Endothelial cell (in vitro differentiated cells): ENCODE data around the gene SNX11. TPM values are rescaled to one million over a fixed set of nuclear protein-coding genes. Genes with fewer than 3 reads are reported as not detected.
A peak's percentile ranks its signal among the peaks of the same experiment; 100 is the strongest.

Experiments used
- DNase-seq: peaks from one replicate; pipeline ENCODE4 v3.0.0; 2021; ENCODE audit warnings: low spot score
- H3K27ac Mint-ChIP-seq: one replicate; pipeline ENCODE4 v1.8.0; 2021; ENCODE audit warnings: mixed read lengths, inconsistent platforms; ENCODE audit not compliant: unreplicated experiment
- H3K27me3 Mint-ChIP-seq: one replicate; pipeline ENCODE4 v1.8.0; 2021; ENCODE audit warnings: mild to moderate bottlenecking, moderate library complexity, mixed read lengths, inconsistent platforms; ENCODE audit not compliant: unreplicated experiment
- H3K36me3 Mint-ChIP-seq: one replicate; pipeline ENCODE4 v1.8.0; 2021; ENCODE audit warnings: mild to moderate bottlenecking, low read depth, mixed read lengths, inconsistent platforms; ENCODE audit not compliant: unreplicated experiment
- H3K4me1 Mint-ChIP-seq: one replicate; pipeline ENCODE4 v1.8.0; 2021; ENCODE audit warnings: mild to moderate bottlenecking, mixed read lengths, inconsistent platforms; ENCODE audit not compliant: unreplicated experiment
- H3K4me3 Mint-ChIP-seq: one replicate; pipeline ENCODE4 v1.8.0; 2021; ENCODE audit warnings: mild to moderate bottlenecking, mixed read lengths, inconsistent platforms; ENCODE audit not compliant: unreplicated experiment
- H3K9me3 Mint-ChIP-seq: one replicate; pipeline ENCODE4 v1.8.0; 2021; ENCODE audit warnings: mixed read lengths, inconsistent platforms; ENCODE audit not compliant: unreplicated experiment
- total RNA-seq: library from RNA; stranded (reverse); fragmentation: NEBNext Ultra II Directional; extraction: Animal tissue kit (Norgen Biotek cat#: 25700); gene quantifications from one replicate; pipeline ENCODE4 v1.2.1, GENCODE V29; 2021; ENCODE audit not compliant: unreplicated experiment
- TF ChIP-seq, protein P1 (sequence below): fragments of 200-600 bp; sonication (generic); IDR thresholded peaks from one replicate; pipeline ENCODE4 v1.5.0; 2021; ENCODE audit warnings: antibody characterized with exemption; ENCODE audit not compliant: unreplicated experiment

The SNX11 gene
- total RNA-seq, 1 donor from 2014 or later: 16.6 TPM

DNA sequence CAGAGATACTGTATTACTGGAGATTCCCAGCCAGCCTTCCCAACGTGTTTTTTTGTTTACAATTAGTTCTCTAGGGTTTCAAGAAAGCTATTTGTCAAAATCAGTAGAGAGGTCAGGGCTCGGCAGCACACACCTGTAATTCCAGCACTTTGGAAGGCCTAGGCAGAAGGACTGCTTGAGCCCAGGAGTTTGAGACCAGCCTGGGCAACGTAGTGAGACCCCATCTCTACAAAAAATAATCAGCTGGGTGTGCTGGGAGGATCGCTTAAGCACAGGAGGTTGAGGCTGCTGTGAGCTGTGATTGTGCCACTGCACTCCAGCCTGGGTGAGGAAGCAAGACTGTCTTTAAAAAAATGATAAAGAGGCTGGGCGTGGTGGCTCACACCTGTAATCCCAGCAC is 25.7 kb upstream of the SNX11 start:
- H3K27me3 Mint-ChIP-seq: no peaks in the 10 kb centered on the region
- no peaks in the 10 kb centered on the region for H3K9me3 Mint-ChIP-seq
- H3K4me3 Mint-ChIP-seq: no peak overlapping the region
- TF ChIP-seq, protein P1, sequence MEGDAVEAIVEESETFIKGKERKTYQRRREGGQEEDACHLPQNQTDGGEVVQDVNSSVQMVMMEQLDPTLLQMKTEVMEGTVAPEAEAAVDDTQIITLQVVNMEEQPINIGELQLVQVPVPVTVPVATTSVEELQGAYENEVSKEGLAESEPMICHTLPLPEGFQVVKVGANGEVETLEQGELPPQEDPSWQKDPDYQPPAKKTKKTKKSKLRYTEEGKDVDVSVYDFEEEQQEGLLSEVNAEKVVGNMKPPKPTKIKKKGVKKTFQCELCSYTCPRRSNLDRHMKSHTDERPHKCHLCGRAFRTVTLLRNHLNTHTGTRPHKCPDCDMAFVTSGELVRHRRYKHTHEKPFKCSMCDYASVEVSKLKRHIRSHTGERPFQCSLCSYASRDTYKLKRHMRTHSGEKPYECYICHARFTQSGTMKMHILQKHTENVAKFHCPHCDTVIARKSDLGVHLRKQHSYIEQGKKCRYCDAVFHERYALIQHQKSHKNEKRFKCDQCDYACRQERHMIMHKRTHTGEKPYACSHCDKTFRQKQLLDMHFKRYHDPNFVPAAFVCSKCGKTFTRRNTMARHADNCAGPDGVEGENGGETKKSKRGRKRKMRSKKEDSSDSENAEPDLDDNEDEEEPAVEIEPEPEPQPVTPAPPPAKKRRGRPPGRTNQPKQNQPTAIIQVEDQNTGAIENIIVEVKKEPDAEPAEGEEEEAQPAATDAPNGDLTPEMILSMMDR: no peak
- H3K4me1 Mint-ChIP-seq: no peaks in the 10 kb centered on the region
- no peak for DNase-seq
- H3K36me3 Mint-ChIP-seq: no peaks in the 10 kb centered on the region
- H3K27ac Mint-ChIP-seq: no peak overlapping the region

DNA sequence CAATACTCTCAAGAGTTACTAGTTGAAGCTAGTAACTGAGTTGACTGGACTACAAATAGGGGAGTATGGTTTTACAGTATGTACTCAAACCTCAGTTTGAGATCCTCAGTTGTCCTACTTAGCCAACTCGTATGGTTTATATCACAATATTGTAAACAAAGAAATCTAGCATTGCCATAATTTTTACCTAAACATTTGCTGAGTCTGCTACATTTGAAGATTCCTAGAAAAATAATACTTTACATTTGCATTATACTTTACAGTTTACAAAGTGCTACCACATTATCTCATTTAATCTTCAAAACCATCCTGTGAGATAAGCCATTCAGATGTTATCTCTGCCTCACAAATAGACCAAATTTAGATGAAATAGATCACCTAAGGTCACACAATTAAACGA is 22.6 kb upstream of the SNX11 start:
- H3K9me3 Mint-ChIP-seq: no peaks in the 10 kb centered on the region
- no peak overlapping the region for H3K4me3 Mint-ChIP-seq
- no peaks in the 10 kb centered on the region for H3K4me1 Mint-ChIP-seq

DNA sequence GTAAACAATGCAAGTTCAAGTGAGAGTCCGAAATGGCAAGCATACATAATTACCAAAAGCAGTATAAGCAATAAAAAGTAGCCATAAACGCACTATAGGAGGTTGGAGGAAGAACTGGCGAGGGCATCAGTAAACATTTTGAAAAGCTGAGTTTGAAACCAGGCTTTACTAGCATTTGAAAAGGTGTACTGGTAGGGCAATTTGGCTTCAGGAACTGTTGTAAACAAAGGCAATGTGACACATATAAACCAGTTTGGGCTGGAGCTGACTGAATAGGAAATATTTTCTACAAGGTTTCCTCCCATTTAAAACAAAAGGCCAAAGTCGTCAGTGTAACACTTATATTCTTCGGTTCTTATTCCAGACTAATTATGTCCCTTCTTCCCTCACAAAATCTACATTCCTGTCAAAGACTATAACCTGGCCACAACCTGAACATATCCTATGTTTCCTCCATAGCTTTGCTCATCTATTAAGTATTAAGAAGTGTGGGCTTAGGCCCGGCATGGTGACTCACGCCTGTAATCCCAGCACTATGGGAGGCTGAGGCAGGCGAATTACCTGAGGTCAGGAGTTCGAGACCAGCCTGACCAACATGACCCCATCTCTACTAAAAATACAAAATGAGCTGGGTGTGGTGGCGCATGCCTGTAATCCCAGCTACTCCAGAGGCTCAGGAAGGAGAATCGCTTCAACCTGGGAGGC is 14.1 kb upstream of the SNX11 start:
- no peaks in the 10 kb centered on the region for H3K9me3 Mint-ChIP-seq
- no peak overlapping the region for H3K4me3 Mint-ChIP-seq
- DNase-seq: no peak
- peak overlapping the region; percentile 57 for H3K27ac Mint-ChIP-seq
- peaks cover 14% of the 10 kb centered on the region for H3K4me1 Mint-ChIP-seq
- TF ChIP-seq, protein P1: no peak
- peaks cover 3% of the 10 kb centered on the region for H3K36me3 Mint-ChIP-seq
- H3K27me3 Mint-ChIP-seq: no peaks in the 10 kb centered on the region

More for the DNA sequence above, 22.6 kb upstream of the SNX11 start:
- Mint-ChIP-seq H3K27me3 (no peaks in the 10 kb centered on the region), H3K27ac (no peak overlapping the region), H3K36me3 (no peaks in the 10 kb centered on the region)
- DNase-seq: no peak
- TF ChIP-seq, protein P1: no peak

DNA sequence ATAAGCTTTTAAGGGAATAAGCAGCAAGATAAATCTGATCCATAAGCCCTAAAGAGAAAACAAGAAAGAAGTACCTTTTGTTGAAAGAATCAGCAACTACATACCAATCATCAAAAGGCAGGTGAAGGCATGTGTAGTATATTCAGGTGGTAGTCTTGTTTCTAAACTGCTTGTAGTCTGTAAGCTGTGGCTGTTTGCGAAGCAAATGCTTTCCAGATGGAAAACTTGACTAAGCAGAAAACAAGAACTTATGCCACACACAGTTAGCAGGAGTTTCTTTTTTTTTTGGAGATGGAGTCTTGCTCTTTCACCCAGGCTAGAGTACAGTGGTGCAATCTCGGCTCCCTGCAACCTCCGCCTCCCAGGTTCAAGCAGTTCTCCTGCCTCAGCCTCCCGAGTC is 12.0 kb upstream of the SNX11 start:
- Mint-ChIP-seq H3K27ac (no peak overlapping the region), H3K27me3 (peaks cover under 1% of the 10 kb centered on the region), H3K4me3 (no peak overlapping the region), H3K4me1 (peaks cover 14% of the 10 kb centered on the region), H3K36me3 (peaks cover 3% of the 10 kb centered on the region), H3K9me3 (no peaks in the 10 kb centered on the region)
- TF ChIP-seq, protein P1: no peak
- no peak for DNase-seq

DNA sequence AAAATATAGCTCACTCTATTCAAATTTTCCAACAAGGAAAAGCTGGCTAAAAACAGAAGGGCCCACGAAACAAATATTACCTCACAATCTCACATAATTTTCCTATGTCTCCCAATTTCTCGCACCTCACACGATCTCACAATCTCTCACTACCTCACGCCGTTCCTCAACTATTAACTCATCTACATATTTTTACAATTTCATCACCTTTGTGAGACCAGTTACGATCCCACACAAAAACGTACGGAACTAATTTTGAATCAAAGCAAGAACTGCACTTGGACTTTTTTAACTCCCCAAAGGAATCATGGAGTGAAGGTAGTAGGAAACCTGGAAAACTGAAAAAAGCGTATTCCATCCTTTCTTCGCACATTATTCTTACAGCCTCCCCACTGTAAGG is 7.4 kb upstream of the SNX11 start:
- TF ChIP-seq, protein P1: no peak
- Mint-ChIP-seq H3K4me3 (peak overlapping the region; percentile 69), H3K4me1 (peaks cover 3% of the 10 kb centered on the region), H3K36me3 (peaks cover 4% of the 10 kb centered on the region), H3K27me3 (peaks cover 3% of the 10 kb centered on the region), H3K9me3 (no peaks in the 10 kb centered on the region), H3K27ac (peak overlapping the region; percentile 0)
- DNase-seq: no peak
